Measurements from ENCODE around the gene RNF157.

DNA sequence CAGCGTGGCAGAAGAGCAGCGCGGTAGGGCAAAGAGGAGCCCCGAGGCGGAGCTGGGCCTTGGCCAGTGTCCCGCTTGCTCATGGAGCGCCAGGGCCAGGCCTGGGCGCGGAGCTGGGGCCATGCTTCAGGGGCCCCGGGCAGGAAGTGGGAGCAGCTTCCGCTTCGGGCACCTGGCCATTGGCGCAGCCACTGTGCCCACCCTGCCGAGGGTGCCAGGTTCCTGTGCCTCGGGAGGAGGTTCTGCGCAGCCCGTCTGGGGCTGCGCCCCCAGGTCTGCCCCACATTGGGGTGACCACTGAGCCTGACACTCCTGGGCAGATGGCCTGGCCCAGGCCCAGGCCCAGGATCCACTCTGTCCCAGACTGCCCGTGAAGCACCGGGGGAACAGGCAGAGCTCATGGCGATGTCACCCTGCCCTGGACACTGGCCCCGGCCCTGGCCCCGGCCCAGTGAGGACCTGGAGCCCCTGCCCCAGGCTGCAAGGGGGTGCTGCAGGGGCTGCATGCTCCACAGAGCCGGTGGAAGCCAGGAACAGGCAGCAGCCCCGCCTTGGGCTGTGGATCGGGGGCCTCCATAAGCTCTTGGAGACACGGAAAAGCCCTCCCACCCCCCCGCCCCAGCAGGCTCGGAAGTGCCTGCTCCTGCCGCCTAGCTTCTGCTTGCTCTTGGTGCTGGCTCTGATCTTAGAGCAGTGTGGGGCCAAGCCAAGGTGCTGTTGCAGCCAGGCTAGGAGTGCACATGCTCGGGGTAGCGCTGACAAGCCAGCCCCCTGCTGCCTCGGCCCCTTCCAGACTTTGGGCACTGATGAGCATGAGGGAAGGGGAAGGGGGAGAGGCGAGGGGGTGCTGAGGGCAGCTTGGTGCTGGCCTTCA lies 63.4 kb downstream of the RNF157 start:
- TF ChIP-seq POLR2A (IDR thresholded peaks at IDR 0.05; ENCODE audit: low read length), result no peak
- TF ChIP-seq GATA1 (IDR thresholded peaks at IDR 0.05; ENCODE audit: low read depth, low read length), result no peak
